Ovary (tissue), 9 donors: ENCODE results near the gene DCHS2. TPM values are rescaled to one million over a fixed set of nuclear protein-coding genes. Genes with fewer than 3 reads are reported as not detected.
"Not testable (repeated sequence)": the region's sequence is repeated elsewhere in the genome, so short reads cannot be mapped to it uniquely, and the experiment has no call there.

Experiments
- DNase-seq, 5 donors: peaks; one replicate each; pipeline ENCODE4 v3.0.0-alpha.2; 2019 to 2020
- H3K27ac ChIP-seq, 2 donors: fragments of 200-600 bp; one replicate each; pipeline versions ENCODE4 v1.5.1 to v1.8.0; 2019 to 2022
- H3K27me3 ChIP-seq: fragments of 200-600 bp; one replicate; pipeline ENCODE4 v1.8.0; 2022
- H3K36me3 ChIP-seq: fragments of 200-600 bp; sonication (generic); one replicate; pipeline ENCODE4 v1.5.1; 2019
- H3K4me1 ChIP-seq: one replicate; pipeline ENCODE4 v1.8.1; 2013; ENCODE audit warnings: mild to moderate bottlenecking, moderate library complexity; ENCODE audit not compliant: insufficient read depth
- H3K4me3 ChIP-seq: fragments of 200-600 bp; sonication (generic); one replicate; pipeline ENCODE4 v1.5.1; 2017
- H3K9me3 ChIP-seq, 2 donors: fragments of 200-600 bp in 1 of 2; sonication (generic) in 1 of 2; one replicate each; pipeline versions ENCODE4 v1.5.1 to v1.8.1; 2013 to 2019; ENCODE audit warnings: mild to moderate bottlenecking in 1 of 2, moderate library complexity in 1 of 2
- CTCF ChIP-seq, 3 donors: fragments of 450-650 bp in 2 of 3; fragments of 200-600 bp in 1 of 3; IDR thresholded peaks; one replicate each; pipeline versions ENCODE4 v1.5.1 to v1.8.0; 2016 to 2022; ENCODE audit warnings: antibody characterized with exemption in 3 of 3, mild to moderate bottlenecking in 1 of 3
- EP300 ChIP-seq: sonication (generic); formaldehyde crosslinking; IDR thresholded peaks from one replicate; pipeline ENCODE4 v1.6.1; 2017; ENCODE audit warnings: antibody characterized with exemption
- POLR2A ChIP-seq: fragments of 450-650 bp; IDR thresholded peaks from one replicate; pipeline ENCODE4 v1.6.1; 2017; ENCODE audit warnings: antibody characterized with exemption, mild to moderate bottlenecking, moderate library complexity
- WGBS, 3 donors: extraction: QIAGEN DNeasy Blood & Tissue Kit in 1 of 3; methylation state at CpG; one replicate each; pipeline versions ENCODE4 v1.1.5 to v1.1.7; 2013 to 2017; 5-methylcytosine and 5-hydroxymethylcytosine counted together
- intact Hi-C, 4 donors: fragments of 100-400 bp; cut with DNase I; formaldehyde crosslinking; loops; one replicate each; pipeline versions ENCODE4 v1.11.0 to v1.15.1; 2022 to 2023
- polyA plus RNA-seq, 2 donors: library from polyadenylated mRNA; stranded (reverse); fragments of 200-250 nt in 1 of 2; fragments of 350-450 nt in 1 of 2; fragmentation: Illumina TruSeq in 1 of 2; extraction: RNeasy Lipid Tissue Mini Kit (QIAGEN cat#74804) in 1 of 2; gene quantifications; one replicate each; pipeline ENCODE4 v1.2.3, GENCODE V29; 2013 to 2014
- total RNA-seq, 7 donors: library from RNA; depleted of rRNA in 2 of 7; stranded (reverse); fragments of >200 nt in 2 of 7; fragmentation: NEBNext Ultra II Directional in 3 of 7; extraction: Animal tissue kit (Norgen Biotek cat#: 25700) in 3 of 7; gene quantifications; one replicate each; pipeline versions ENCODE4 v1.1.0 to v1.2.4, GENCODE V29; 2016 to 2023
- donor health status: DM: no; HTN: no; CAD: no; lungs with moderate emphysema.
- donor health status: DM: no; HTN: no; CAD: no.
- donor health status: Bipolar disorder and iron deficiency.
- donor health status: DM: yes; HTN: yes; CAD: no.
- donor health status: DM: no; HTN: no; CAD: no.
- donor health status: DM: yes; HTN: yes; CAD: no.

DCHS2 gene
- total and polyA plus RNA-seq, 9 donors = 0.68 to 8.7 (median 2.6) TPM

GRCh38 chr4:154222875-154223274 is 268.7 kb downstream of the DCHS2 start:
- Histone ChIP-seq H3K9me3 (no peaks in the 10 kb centered on the region), H3K36me3 (no peaks in the 10 kb centered on the region), H3K27me3 (no peaks in the 10 kb centered on the region), H3K4me3 (no peak overlapping the region), H3K4me1 (no peaks in the 10 kb centered on the region), H3K27ac (no peak overlapping the region)
- intact Hi-C loops = no loop called here
- TF ChIP-seq CTCF (IDR thresholded peaks at IDR 0.05) (no peak), EP300 (no peak), POLR2A (no peak)
- no peak for DNase-seq

GRCh38 chr4:154218051-154218450 is 273.5 kb downstream of the DCHS2 start:
- H3K36me3 ChIP-seq = no peaks in the 10 kb centered on the region
- no peaks in the 10 kb centered on the region for H3K4me1 ChIP-seq
- no peak for TF ChIP-seq CTCF (IDR thresholded peaks at IDR 0.05)
- no peak for TF ChIP-seq EP300
- TF ChIP-seq POLR2A = no peak
- intact Hi-C loops = no loop called here
- H3K27me3 ChIP-seq = no peaks in the 10 kb centered on the region
- DNase-seq = no peak
- H3K27ac ChIP-seq = no peak overlapping the region
- H3K4me3 ChIP-seq = no peak overlapping the region
- no peaks in the 10 kb centered on the region for H3K9me3 ChIP-seq

- H3K4me1 ChIP-seq, H3K4me3 ChIP-seq, DNase-seq, intact Hi-C loops, H3K27ac ChIP-seq, H3K27me3 ChIP-seq, H3K9me3 ChIP-seq, H3K36me3 ChIP-seq: not testable (repeated sequence)
- 84 to 91% (median 90%) methylated on average over 13 of the region's 13 CpGs for WGBS, 3 donors
Observed at GRCh38 chr4:154217384-154217783, 274.2 kb downstream of the DCHS2 start.

GRCh38 chr4:154211506-154211905 is 280.1 kb downstream of the DCHS2 start:
- H3K4me1 ChIP-seq = no peaks in the 10 kb centered on the region
- H3K36me3 ChIP-seq = no peaks in the 10 kb centered on the region
- no peaks in the 10 kb centered on the region for H3K27me3 ChIP-seq
- H3K4me3 ChIP-seq = no peak overlapping the region
- TF ChIP-seq CTCF (IDR thresholded peaks at IDR 0.05) (no peak), EP300 (no peak), POLR2A (no peak)
- no peak for DNase-seq
- H3K27ac ChIP-seq = no peak overlapping the region
- intact Hi-C loops = no loop called here
- 89 to 94% (median 89%) methylated on average over 1 of the region's 1 CpG for WGBS, 3 donors
- no peaks in the 10 kb centered on the region for H3K9me3 ChIP-seq

GRCh38 chr4:154208424-154208823 is 283.2 kb downstream of the DCHS2 start:
- H3K9me3 ChIP-seq = no peaks in the 10 kb centered on the region
- H3K4me3 ChIP-seq = no peak overlapping the region
- no peak for TF ChIP-seq POLR2A
- no peak for TF ChIP-seq EP300
- TF ChIP-seq CTCF (IDR thresholded peaks at IDR 0.05) = no peak
- H3K4me1 ChIP-seq = no peaks in the 10 kb centered on the region
- intact Hi-C loops = no loop called here
- DNase-seq = no peak
- H3K36me3 ChIP-seq = no peaks in the 10 kb centered on the region
- 86 to 93% (median 91%) methylated on average over 5 of the region's 5 CpGs for WGBS, 3 donors
- no peak overlapping the region for H3K27ac ChIP-seq
- no peaks in the 10 kb centered on the region for H3K27me3 ChIP-seq
